HCT116 (cell line): Measurements from ENCODE around the gene SPATA16. TPM values are rescaled to one million over a fixed set of nuclear protein-coding genes. Genes with fewer than 3 reads are reported as not detected.

Source experiments
- ATAC-seq: fragments of 200-7000 bp; cut with Tn5 transposase; 2 replicates; pipeline ENCODE4 v1.9.1; 2020; ENCODE audit warnings: mild to moderate bottlenecking, moderate library complexity
- BruUV-seq: library from RNA; stranded (reverse); fragments of 400-500 nt; replicated peaks from 2 replicates; lab custom pipeline; 2021; lab: Mats Ljungman, UMichigan
- CTCF ChIA-PET: fragments of 300-600 bp; sonication (Branson Sonifier 250); formaldehyde crosslinking; loops from one replicate; lab custom pipeline; 2021; ENCODE audit warnings: antibody characterized with exemption; lab: Charles Lee
- POLR2A ChIA-PET: fragments of 300-600, 350-600 bp; sonication (Branson Sonifier 250); formaldehyde crosslinking; loops from one replicate; lab custom pipeline; 2021; ENCODE audit warnings: antibody characterized with exemption; lab: Charles Lee
- RAD21 ChIA-PET, 2 experiments: fragments of 300-600 bp; sonication (Branson Sonifier 250); formaldehyde crosslinking; loops; one replicate each; lab custom pipeline; 2023; ENCODE audit warnings: low total read pairs in 2 of 2; ENCODE audit not compliant: uncharacterized antibody in 2 of 2, unreplicated experiment in 2 of 2, low non-redundant PET in 1 of 2; lab: Charles Lee
- DNase-seq: peaks from one replicate; pipeline ENCODE4 v3.0.0-alpha.2; 2010; ENCODE audit warnings: low read depth, low spot score
- H2AFZ ChIP-seq: fragments of 200-600 bp; shearing (Covaris generic), sonication (generic); 2 replicates; pipeline ENCODE4 v1.6.1; 2017; ENCODE audit warnings: low read depth, mixed run types, mixed read lengths, antibody characterized with exemption, low read length; ENCODE audit not compliant: poor library complexity, severe bottlenecking
- H3K27ac ChIP-seq: 2 replicates; pipeline ENCODE4 v1.5.1; 2012; ENCODE audit warnings: low read depth, low read length
- H3K27me3 ChIP-seq: fragments of 200-600 bp; sonication (generic); 2 replicates; pipeline ENCODE4 v1.6.1; 2016; ENCODE audit warnings: mixed run types, low read length, mixed read lengths; ENCODE audit not compliant: insufficient read depth
- H3K36me3 ChIP-seq, 2 experiments: fragments of 200-500 bp in 1 of 2; fragments of 200-600 bp in 1 of 2; sonication (Bioruptor generic) in 1 of 2; sonication (generic) in 1 of 2; 2 replicates each; pipeline versions ENCODE4 v1.5.1 to v1.6.1; 2014 to 2016; ENCODE audit warnings: low read length in 2 of 2, inconsistent platforms in 1 of 2, mixed read lengths in 1 of 2, mixed run types in 1 of 2; ENCODE audit not compliant: insufficient read depth in 2 of 2, control insufficient read depth in 1 of 2
- H3K4me1 ChIP-seq, 2 experiments: fragments of 200-600 bp in 1 of 2; sonication (generic) in 1 of 2; 2 replicates each; pipeline versions ENCODE4 v1.5.1 to v1.6.1; 2012 to 2017; ENCODE audit warnings: low read length in 2 of 2, inconsistent platforms in 1 of 2, mild to moderate bottlenecking in 1 of 2, mixed read lengths in 1 of 2, mixed run types in 1 of 2, moderate library complexity in 1 of 2; ENCODE audit not compliant: insufficient read depth in 2 of 2, control insufficient read depth in 1 of 2
- H3K4me2 ChIP-seq: fragments of 200-600 bp; sonication (generic); 2 replicates; pipeline ENCODE4 v1.6.1; 2017; ENCODE audit warnings: mixed run types, low read length, mixed read lengths
- H3K4me3 ChIP-seq, 2 experiments: fragments of 200-600 bp in 1 of 2; sonication (generic) in 1 of 2; replicated peaks in 1 of 2; 2 replicates each; pipeline ENCODE4 v1.5.1; 2011 to 2016; ENCODE audit warnings: low read length in 2 of 2, control low read depth in 1 of 2, low read depth in 1 of 2, mild to moderate bottlenecking in 1 of 2, mixed read lengths in 1 of 2, mixed run types in 1 of 2
- H3K79me2 ChIP-seq: fragments of 200-600 bp; sonication (generic); 2 replicates; pipeline ENCODE4 v1.6.1; 2017; ENCODE audit warnings: mild to moderate bottlenecking, mixed run types, low read length, moderate library complexity, mixed read lengths; ENCODE audit not compliant: insufficient read depth
- H3K9ac ChIP-seq: fragments of 200-600 bp; sonication (generic); 2 replicates; pipeline ENCODE4 v1.6.1; 2016; ENCODE audit warnings: low read length, mixed read lengths
- H3K9me2 ChIP-seq: fragments of 200-600 bp; sonication (generic), shearing (Covaris generic); 2 replicates; pipeline ENCODE4 v1.6.1; 2017; ENCODE audit warnings: mixed run types, mild to moderate bottlenecking, moderate library complexity; ENCODE audit not compliant: insufficient read depth
- H3K9me3 ChIP-seq, 2 experiments: fragments of 200-500 bp in 1 of 2; fragments of 200-600 bp in 1 of 2; sonication (Bioruptor generic) in 1 of 2; sonication (generic) in 1 of 2; 2 replicates each; pipeline ENCODE4 v1.6.1; 2014 to 2017; ENCODE audit warnings: low read length in 2 of 2, mixed read lengths in 2 of 2, inconsistent platforms in 1 of 2, low read depth in 1 of 2, mild to moderate bottlenecking in 1 of 2, mixed run types in 1 of 2, moderate library complexity in 1 of 2; ENCODE audit not compliant: control insufficient read depth in 1 of 2, insufficient read depth in 1 of 2
- H4K20me1 ChIP-seq: fragments of 200-600 bp; sonication (generic), shearing (Covaris generic); 2 replicates; pipeline ENCODE4 v1.6.1; 2017; ENCODE audit warnings: mixed run types, mild to moderate bottlenecking, moderate library complexity; ENCODE audit not compliant: insufficient read depth
- CEBPB ChIP-seq: IDR thresholded peaks from 2 replicates; pipeline ENCODE4 v1.6.1; 2012; ENCODE audit warnings: low read depth
- CTCF ChIP-seq, 3 experiments: fragments of 200-600 bp in 1 of 3; sonication (generic) in 1 of 3; IDR thresholded peaks in 2 of 3; conservative IDR thresholded peaks in 1 of 3; 2 replicates each; pipeline ENCODE4 v1.5.1; 2012 to 2017; ENCODE audit warnings: low read depth in 2 of 3, low read length in 2 of 3, antibody characterized with exemption in 1 of 3, borderline replicate concordance in 1 of 3, control low read depth in 1 of 3, mild to moderate bottlenecking in 1 of 3, mixed read lengths in 1 of 3, mixed run types in 1 of 3, moderate library complexity in 1 of 3; ENCODE audit not compliant: insufficient read depth in 1 of 3
- EGR1 ChIP-seq: IDR thresholded peaks from 2 replicates; pipeline ENCODE4 v1.6.1; 2012; ENCODE audit warnings: low read depth
- ELF1 ChIP-seq: IDR thresholded peaks from 2 replicates; pipeline ENCODE4 v1.6.1; 2012; ENCODE audit warnings: low read depth, borderline replicate concordance
- EZH2 ChIP-seq: fragments of 200-600 bp; sonication (generic); IDR thresholded peaks from 2 replicates; pipeline ENCODE4 v1.6.1; 2017; ENCODE audit warnings: antibody characterized with exemption, mixed run types
- FOSL1 ChIP-seq: IDR thresholded peaks from 2 replicates; pipeline ENCODE4 v1.6.1; 2012; ENCODE audit warnings: low read depth
- JUND ChIP-seq: IDR thresholded peaks from 2 replicates; pipeline ENCODE4 v1.6.1; 2012
- MAX ChIP-seq: IDR thresholded peaks from 2 replicates; pipeline ENCODE4 v1.6.1; 2012
- POLR2A ChIP-seq: IDR thresholded peaks from 2 replicates; pipeline ENCODE4 v1.7.0; 2011; ENCODE audit warnings: borderline replicate concordance; ENCODE audit not compliant: insufficient read depth, insufficient read length; ENCODE audit errors: extremely low read depth
- POLR2AphosphoS5 ChIP-seq: IDR thresholded peaks from 2 replicates; pipeline ENCODE4 v1.6.1; 2011; ENCODE audit warnings: mild to moderate bottlenecking, low read depth, low read length, moderate library complexity
- RAD21 ChIP-seq: IDR thresholded peaks from 2 replicates; pipeline ENCODE4 v1.6.1; 2012; ENCODE audit warnings: low read depth, mild to moderate bottlenecking
- SIN3A ChIP-seq: IDR thresholded peaks from 2 replicates; pipeline ENCODE4 v1.6.1; 2012; ENCODE audit warnings: low read depth
- SP1 ChIP-seq: IDR thresholded peaks from 2 replicates; pipeline ENCODE4 v1.6.1; 2012; ENCODE audit warnings: low read depth
- SRF ChIP-seq: IDR thresholded peaks from 2 replicates; pipeline ENCODE4 v1.6.1; 2012; ENCODE audit warnings: low read depth
- TCF7L2 ChIP-seq: IDR thresholded peaks from 2 replicates; pipeline ENCODE4 v1.7.0; 2011; ENCODE audit warnings: borderline replicate concordance, inconsistent platforms; ENCODE audit not compliant: insufficient read depth, insufficient read length; ENCODE audit errors: extremely low read depth
- YY1 ChIP-seq: IDR thresholded peaks from 2 replicates; pipeline ENCODE4 v1.6.1; 2011; ENCODE audit warnings: low read length, low read depth, moderate library complexity, mild to moderate bottlenecking; ENCODE audit not compliant: insufficient replicate concordance; ENCODE audit errors: extremely low read depth
- ZFX ChIP-seq: fragments of 450-650 bp; IDR thresholded peaks from 2 replicates; pipeline ENCODE4 v1.6.1; 2017
- intact Hi-C: fragments of 100-400 bp; cut with micrococcal nuclease; formaldehyde crosslinking; loops from 2 replicates; pipeline ENCODE4 v1.10.0; 2022
- total RNA-seq: library from RNA; stranded (reverse); gene quantifications from one replicate; pipeline ENCODE4 v1.2.1, GENCODE V29; 2021; ENCODE audit not compliant: unreplicated experiment
- TF ChIP-seq, protein P1 (sequence below): IDR thresholded peaks from 2 replicates; pipeline ENCODE4 v1.6.1; 2012; ENCODE audit warnings: low read depth

Gene SPATA16
- total RNA-seq, 1 experiment from 2014 or later: not detected

- H3K9me3 ChIP-seq: no peaks in the 10 kb centered on the region
- H3K9ac ChIP-seq: no peak overlapping the region
- H3K79me2 ChIP-seq: no peaks in the 10 kb centered on the region
- H3K36me3 ChIP-seq: no peaks in the 10 kb centered on the region
- H3K4me1 ChIP-seq: no peaks in the 10 kb centered on the region
- H2AFZ ChIP-seq: no peak overlapping the region
- no peak overlapping the region for H3K4me2 ChIP-seq
- ChIA-PET CTCF (no interaction called here), POLR2A (no interaction called here), RAD21 (no interaction called here)
- intact Hi-C loops: no loop called here
- H4K20me1 ChIP-seq: no peaks in the 10 kb centered on the region
- H3K9me2 ChIP-seq: no peaks in the 10 kb centered on the region
- TF ChIP-seq CEBPB (no peak), POLR2AphosphoS5 (no peak), JUND (no peak)
- H3K4me3 ChIP-seq: no peak overlapping the region
- no peak overlapping the region for H3K27ac ChIP-seq
- DNase-seq (no peak), ATAC-seq (no peak)
- H3K27me3 ChIP-seq: no peaks in the 10 kb centered on the region
- BruUV-seq: no TSS peak
These were observed 113.6 kb downstream of the SPATA16 start for GRCh38 chr3:173027429-173027828.

- Histone ChIP-seq H3K9me2 (no peaks in the 10 kb centered on the region), H3K4me3 (no peak overlapping the region), H4K20me1 (no peaks in the 10 kb centered on the region), H3K36me3 (no peaks in the 10 kb centered on the region), H3K4me1 (no peaks in the 10 kb centered on the region), H3K27me3 (no peaks in the 10 kb centered on the region), H3K4me2 (no peak overlapping the region), H3K79me2 (no peaks in the 10 kb centered on the region), H3K27ac (no peak overlapping the region), H3K9me3 (no peaks in the 10 kb centered on the region), H2AFZ (no peak overlapping the region), H3K9ac (no peak overlapping the region)
- CTCF ChIA-PET: no interaction called here
- no TSS peak for BruUV-seq
- DNase-seq (no peak), ATAC-seq (no peak)
- intact Hi-C loops: no loop called here
- RAD21 ChIA-PET: no interaction called here
- TF ChIP-seq CTCF (IDR thresholded peaks at IDR 0.05 in 2 of 3, conservative IDR thresholded peaks at IDR 0.05 in 1 of 3; ENCODE audit: borderline replicate concordance in 1 of 3, insufficient read depth in 1 of 3, low read depth in 2 of 3, low read length in 2 of 3) (no peak), ZFX (no peak), JUND (no peak), POLR2A (no peak), YY1 (no peak), TCF7L2 (no peak), EZH2 (no peak), EGR1 (no peak), MAX (no peak), RAD21 (no peak), SIN3A (no peak), CEBPB (no peak), ELF1 (no peak), SRF (no peak), POLR2AphosphoS5 (no peak), FOSL1 (no peak), SP1 (no peak)
- TF ChIP-seq, protein P1, sequence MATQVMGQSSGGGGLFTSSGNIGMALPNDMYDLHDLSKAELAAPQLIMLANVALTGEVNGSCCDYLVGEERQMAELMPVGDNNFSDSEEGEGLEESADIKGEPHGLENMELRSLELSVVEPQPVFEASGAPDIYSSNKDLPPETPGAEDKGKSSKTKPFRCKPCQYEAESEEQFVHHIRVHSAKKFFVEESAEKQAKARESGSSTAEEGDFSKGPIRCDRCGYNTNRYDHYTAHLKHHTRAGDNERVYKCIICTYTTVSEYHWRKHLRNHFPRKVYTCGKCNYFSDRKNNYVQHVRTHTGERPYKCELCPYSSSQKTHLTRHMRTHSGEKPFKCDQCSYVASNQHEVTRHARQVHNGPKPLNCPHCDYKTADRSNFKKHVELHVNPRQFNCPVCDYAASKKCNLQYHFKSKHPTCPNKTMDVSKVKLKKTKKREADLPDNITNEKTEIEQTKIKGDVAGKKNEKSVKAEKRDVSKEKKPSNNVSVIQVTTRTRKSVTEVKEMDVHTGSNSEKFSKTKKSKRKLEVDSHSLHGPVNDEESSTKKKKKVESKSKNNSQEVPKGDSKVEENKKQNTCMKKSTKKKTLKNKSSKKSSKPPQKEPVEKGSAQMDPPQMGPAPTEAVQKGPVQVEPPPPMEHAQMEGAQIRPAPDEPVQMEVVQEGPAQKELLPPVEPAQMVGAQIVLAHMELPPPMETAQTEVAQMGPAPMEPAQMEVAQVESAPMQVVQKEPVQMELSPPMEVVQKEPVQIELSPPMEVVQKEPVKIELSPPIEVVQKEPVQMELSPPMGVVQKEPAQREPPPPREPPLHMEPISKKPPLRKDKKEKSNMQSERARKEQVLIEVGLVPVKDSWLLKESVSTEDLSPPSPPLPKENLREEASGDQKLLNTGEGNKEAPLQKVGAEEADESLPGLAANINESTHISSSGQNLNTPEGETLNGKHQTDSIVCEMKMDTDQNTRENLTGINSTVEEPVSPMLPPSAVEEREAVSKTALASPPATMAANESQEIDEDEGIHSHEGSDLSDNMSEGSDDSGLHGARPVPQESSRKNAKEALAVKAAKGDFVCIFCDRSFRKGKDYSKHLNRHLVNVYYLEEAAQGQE: no peak
- POLR2A ChIA-PET: no interaction called here
These were observed 115.1 kb downstream of the SPATA16 start for GRCh38 chr3:173025941-173026340.
